ENCODE measurements around the gene S100A6.

DNA sequence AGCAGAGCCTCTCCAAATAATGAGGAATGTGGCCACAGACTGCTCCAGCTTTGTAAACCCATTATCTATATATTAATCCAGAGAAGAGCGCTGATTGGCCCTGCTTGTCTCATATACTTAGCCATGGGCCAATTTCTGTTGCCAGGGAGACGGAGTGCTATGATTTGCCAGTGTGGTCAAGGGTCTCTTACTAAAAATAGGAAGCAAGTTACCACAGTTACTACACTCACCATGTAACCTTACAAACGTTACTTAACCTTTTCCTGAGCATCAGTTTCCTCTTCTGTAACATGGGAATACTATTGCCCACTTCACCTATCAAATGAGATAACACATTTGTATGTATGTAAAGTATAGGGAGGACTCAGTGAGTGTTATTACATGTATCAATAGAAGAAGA, 37.6 kb upstream of the S100A6 start:
- TF ChIP-seq ZNF274 (IDR thresholded peaks at IDR 0.05; ENCODE audit: low read depth, low read length) (no peak), YY1 (IDR thresholded peaks at IDR 0.05; ENCODE audit: insufficient read depth, insufficient read length) (no peak)

Data from NT2/D1 (cell line).